Naive thymus-derived CD4-positive, alpha-beta T cell (primary cell): ENCODE results near the gene LEMD2. TPM values are rescaled to one million over a fixed set of nuclear protein-coding genes. Genes with fewer than 3 reads are reported as not detected.

Experiments used
- ATAC-seq: fragments of 150-1000 bp; cut with Tn5 transposase; 2 replicates; pipeline ENCODE4 v1.10.0; 2021; ENCODE audit warnings: mild to moderate bottlenecking, moderate library complexity
- CTCF ChIA-PET: fragments of 350-600 bp; sonication (Branson Sonifier 250); formaldehyde crosslinking; loops from one replicate; lab custom pipeline; 2021; ENCODE audit warnings: antibody characterized with exemption; lab: Charles Lee
- POLR2A ChIA-PET: fragments of 350-600 bp; sonication (Branson Sonifier 250); formaldehyde crosslinking; loops from one replicate; lab custom pipeline; 2021; ENCODE audit warnings: antibody characterized with exemption, inconsistent platforms; lab: Charles Lee
- DNase-seq, 9 donors: peaks; one replicate each; pipeline versions ENCODE4 v3.0.0 to v3.0.0-alpha.2; 2020 to 2022; ENCODE audit warnings: mixed read lengths in 1 of 9
- H3K27ac ChIP-seq: one replicate; pipeline ENCODE4 v1.7.0; 2013; ENCODE audit warnings: mild to moderate bottlenecking, low read depth, low read length, moderate library complexity
- H3K27me3 ChIP-seq, 2 donors: one replicate each; pipeline ENCODE4 v1.7.0; 2013; ENCODE audit warnings: low read length in 2 of 2, mild to moderate bottlenecking in 2 of 2, moderate library complexity in 2 of 2; ENCODE audit not compliant: control insufficient read depth in 2 of 2, insufficient read depth in 2 of 2
- H3K36me3 ChIP-seq, 3 experiments: 1 replicate in 2 of 3; 2 replicates in 1 of 3; pipeline ENCODE4 v1.7.0; 2013; ENCODE audit warnings: low read length in 3 of 3, mild to moderate bottlenecking in 3 of 3, moderate library complexity in 1 of 3; ENCODE audit not compliant: insufficient read depth in 3 of 3, control insufficient read depth in 2 of 3
- H3K4me1 ChIP-seq, 2 donors: one replicate each; pipeline ENCODE4 v1.7.0; 2013; ENCODE audit warnings: low read length in 2 of 2, mild to moderate bottlenecking in 2 of 2, moderate library complexity in 1 of 2; ENCODE audit not compliant: control insufficient read depth in 2 of 2, insufficient read depth in 2 of 2
- H3K4me3 ChIP-seq: 2 replicates; pipeline ENCODE4 v1.7.0; 2013; ENCODE audit warnings: mild to moderate bottlenecking, low read length
- H3K9me3 ChIP-seq, 3 experiments: 1 replicate in 2 of 3; 2 replicates in 1 of 3; pipeline ENCODE4 v1.7.0; 2013; ENCODE audit warnings: low read length in 3 of 3; ENCODE audit not compliant: control insufficient read depth in 2 of 3
- H3K27ac Mint-ChIP-seq, 9 donors: one replicate each; pipeline ENCODE4 v1.8.0; 2020 to 2022; ENCODE audit warnings: mixed read lengths in 9 of 9, mild to moderate bottlenecking in 8 of 9, moderate library complexity in 5 of 9, inconsistent platforms in 2 of 9
- H3K27me3 Mint-ChIP-seq, 5 donors: one replicate each; pipeline ENCODE4 v1.8.0; 2021 to 2022; ENCODE audit warnings: mixed read lengths in 5 of 5, mild to moderate bottlenecking in 1 of 5
- H3K36me3 Mint-ChIP-seq, 5 donors: one replicate each; pipeline ENCODE4 v1.8.0; 2020 to 2022; ENCODE audit warnings: mixed read lengths in 5 of 5, mild to moderate bottlenecking in 3 of 5, inconsistent platforms in 1 of 5
- H3K4me1 Mint-ChIP-seq, 7 donors: one replicate each; pipeline ENCODE4 v1.8.0; 2020 to 2022; ENCODE audit warnings: mixed read lengths in 7 of 7, mild to moderate bottlenecking in 3 of 7, inconsistent platforms in 1 of 7
- H3K4me3 Mint-ChIP-seq, 10 donors: one replicate each; pipeline ENCODE4 v1.8.0; 2020 to 2022; ENCODE audit warnings: mild to moderate bottlenecking in 10 of 10, mixed read lengths in 10 of 10, moderate library complexity in 6 of 10, inconsistent platforms in 2 of 10
- H3K9me3 Mint-ChIP-seq, 11 donors: one replicate each; pipeline ENCODE4 v1.8.0; 2020 to 2022; ENCODE audit warnings: mixed read lengths in 11 of 11, mild to moderate bottlenecking in 4 of 11, inconsistent platforms in 1 of 11, moderate library complexity in 1 of 11
- intact Hi-C, 2 donors: fragments of 100-400 bp; cut with micrococcal nuclease; formaldehyde crosslinking; loops; one replicate each; pipeline ENCODE4 v1.15.1; 2023
- polyA plus RNA-seq, 2 donors: library from polyadenylated mRNA; unstranded; fragments of 300-500 nt; fragmentation: Illumina TruSeq; gene quantifications; one replicate each; pipeline ENCODE4 v1.2.3, GENCODE V29; 2021
- total RNA-seq, 6 experiments: library from RNA in 5 of 6; stranded (reverse) in 5 of 6; gene quantifications; 1 replicate in 5 of 6; 2 replicates in 1 of 6; pipeline ENCODE4 v1.2.3 and lab custom pipeline; 2021 to 2026

The LEMD2 gene
- total and polyA plus RNA-seq, 7 experiments from 2014 or later = 27.0 to 124 (median 104) TPM

DNA sequence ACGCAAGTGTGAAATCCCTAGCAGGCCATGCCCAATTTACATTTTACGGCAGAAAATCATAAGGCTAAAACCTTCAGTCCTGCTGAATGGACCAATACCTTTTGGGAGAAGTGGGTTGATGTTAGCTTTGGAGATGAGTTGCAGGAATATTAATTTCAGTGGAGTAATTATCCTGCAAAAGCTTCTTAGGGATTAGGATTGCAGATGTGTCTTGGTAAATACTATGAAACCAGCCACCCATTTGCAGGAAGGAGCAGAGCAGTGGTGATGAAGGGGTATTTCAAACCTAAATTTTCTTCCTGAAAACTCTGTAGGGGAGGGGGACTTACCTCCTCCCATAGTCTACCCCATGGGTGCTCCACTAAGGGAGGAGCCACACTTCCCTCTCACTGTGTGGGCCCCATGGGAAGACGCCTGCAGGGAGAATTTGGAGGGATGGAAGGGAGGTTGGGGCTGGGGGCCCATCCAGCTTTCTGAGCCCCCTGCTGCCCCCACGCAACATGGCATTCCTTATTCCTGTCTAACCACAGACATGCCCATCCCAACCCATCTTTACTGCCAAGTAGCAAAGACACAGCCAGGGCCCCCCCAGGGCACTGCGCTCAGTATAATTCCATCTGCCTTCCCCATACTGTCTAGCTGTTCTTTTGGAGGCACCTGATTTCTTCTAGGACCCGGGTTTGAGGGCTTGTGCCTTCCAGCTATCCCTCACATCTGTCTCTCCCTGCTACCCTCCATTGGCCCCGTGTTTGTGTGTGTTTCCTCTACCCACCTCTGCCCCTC is 62.8 kb downstream of the LEMD2 start:
- H3K36me3 Mint-ChIP-seq = no peaks in the 10 kb centered on the region
- ChIA-PET CTCF (interaction anchor here (1.0 kb wide), 1 partner anchor 15 kb away, joined by 3 read pairs; the partner anchor contains the start of gene UQCC2), POLR2A (interaction anchor here (0.6 to 1.2 kb wide), 2 partner anchors 15 to 1339 kb away, joined by 3 to 5 read pairs; no protein-coding TSS in a partner anchor)
- no peak overlapping the region for H3K4me3 Mint-ChIP-seq
- H3K27me3 ChIP-seq = no peaks in the 10 kb centered on the region
- intact Hi-C loops = no loop called here
- H3K4me1 ChIP-seq = peaks cover 0 to 18% of the 10 kb centered on the region in 2 donors
- H3K9me3 Mint-ChIP-seq = no peaks in the 10 kb centered on the region
- ATAC-seq (no peak), DNase-seq (no peak)
- H3K27ac ChIP-seq = no peak overlapping the region
- peaks cover 9 to 37% (median 28%) of the 10 kb centered on the region in 7 donors for H3K4me1 Mint-ChIP-seq
- no peak overlapping the region for H3K4me3 ChIP-seq
- H3K27ac Mint-ChIP-seq = peak overlapping the region in 3 of 9 donors; percentile 61 to 82 (median 81)
- H3K9me3 ChIP-seq = no peaks in the 10 kb centered on the region
- peaks cover 0 to 36% (median 0%) of the 10 kb centered on the region in 5 donors for H3K27me3 Mint-ChIP-seq
- H3K36me3 ChIP-seq = no peaks in the 10 kb centered on the region

DNA sequence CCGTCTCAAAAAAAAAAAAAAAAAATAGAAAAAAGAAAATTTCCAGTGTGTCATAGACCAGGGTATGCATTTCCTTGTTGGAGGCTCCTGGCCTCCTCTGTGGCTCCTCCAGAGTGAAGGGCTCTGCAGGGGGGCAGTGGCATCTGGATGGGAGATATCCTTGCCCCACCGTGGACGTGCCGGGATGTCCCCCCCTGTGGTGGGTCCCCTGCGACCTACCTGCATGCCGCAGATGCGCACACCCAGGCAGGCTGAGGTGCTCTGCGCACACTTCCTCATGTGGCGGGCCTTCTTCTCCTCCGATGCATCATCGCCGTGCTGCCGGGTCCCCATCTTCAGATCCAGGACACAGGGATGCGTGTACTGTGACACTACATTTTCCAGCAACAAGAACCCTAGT is 63.7 kb downstream of the LEMD2 start:
- no peak for ATAC-seq
- no peak for DNase-seq
- no peaks in the 10 kb centered on the region for H3K9me3 ChIP-seq
- H3K36me3 ChIP-seq = no peaks in the 10 kb centered on the region
- no peaks in the 10 kb centered on the region for H3K27me3 ChIP-seq
- Mint-ChIP-seq H3K4me3 (peak overlapping the region in 1 of 10 donors; percentile 51), H3K9me3 (no peaks in the 10 kb centered on the region), H3K4me1 (peaks cover 9 to 37% (median 28%) of the 10 kb centered on the region in 7 donors), H3K27me3 (peaks cover 0 to 42% (median 3%) of the 10 kb centered on the region in 5 donors), H3K27ac (peak overlapping the region in 2 of 9 donors; percentile 71 to 81), H3K36me3 (no peaks in the 10 kb centered on the region)
- H3K4me1 ChIP-seq = peaks cover 0 to 18% of the 10 kb centered on the region in 2 donors
- no peak overlapping the region for H3K4me3 ChIP-seq
- intact Hi-C loops = no loop called here
- H3K27ac ChIP-seq = no peak overlapping the region
- CTCF ChIA-PET = interaction anchor here (0.8 to 1.9 kb wide), 3 partner anchors 12 to 140 kb away, joined by 3 to 5 read pairs (median 3); partner anchors contain the start of gene UQCC2
- POLR2A ChIA-PET = interaction anchor here (0.6 to 1.7 kb wide), 2 partner anchors 14 to 1339 kb away, joined by 3 to 8 read pairs; partner anchors contain the start of gene UQCC2

DNA sequence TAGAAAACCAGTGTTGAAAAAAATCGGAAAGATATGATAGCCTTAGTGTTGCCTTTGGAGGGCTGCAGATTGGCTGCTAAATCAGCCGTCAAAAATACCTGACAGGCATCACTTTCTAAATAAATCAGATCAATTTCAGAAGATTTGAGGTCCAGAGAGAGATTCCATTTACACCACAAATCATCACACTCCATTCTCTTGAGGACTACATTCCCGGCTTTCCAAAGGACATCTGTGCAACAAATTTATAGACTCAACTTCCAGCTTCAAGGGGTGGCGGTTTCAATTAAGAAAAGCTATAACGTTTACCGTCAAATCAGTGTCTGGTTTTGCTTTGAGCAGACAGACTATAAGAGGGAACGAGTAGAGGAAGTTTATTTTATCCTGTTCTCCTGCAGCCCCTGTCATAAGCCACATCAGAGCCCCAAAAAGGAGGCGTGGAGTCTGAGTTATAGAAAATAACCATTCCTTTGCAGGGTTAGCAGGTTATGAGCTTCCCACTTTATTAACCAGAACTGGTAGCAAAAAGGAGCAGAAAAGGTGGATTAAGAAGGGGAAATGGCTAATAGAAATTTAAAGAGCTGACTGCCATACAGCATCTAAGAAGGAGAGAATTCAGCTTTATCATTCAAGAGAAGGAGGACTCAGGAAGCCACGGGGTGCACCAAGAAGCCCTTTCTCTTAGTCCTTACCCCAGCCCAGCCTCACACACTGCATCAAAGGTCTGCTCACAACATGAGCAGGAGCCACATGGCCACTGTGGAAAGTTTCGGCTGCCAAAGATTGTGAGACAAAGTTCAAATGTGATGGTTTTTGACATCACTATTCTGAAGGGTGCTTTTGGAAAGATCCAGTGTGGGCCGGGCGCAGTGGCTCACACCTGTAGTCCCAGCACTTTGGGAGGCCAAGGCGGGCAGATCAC is 64.6 kb downstream of the LEMD2 start:
- Histone ChIP-seq H3K36me3 (no peaks in the 10 kb centered on the region), H3K27ac (peak overlapping the region; percentile 51), H3K27me3 (no peaks in the 10 kb centered on the region), H3K4me3 (no peak overlapping the region), H3K4me1 (peaks cover 0 to 18% of the 10 kb centered on the region in 2 donors), H3K9me3 (no peaks in the 10 kb centered on the region)
- H3K27me3 Mint-ChIP-seq = peaks cover 0 to 45% (median 5%) of the 10 kb centered on the region in 5 donors
- ChIA-PET POLR2A (interaction anchor here (1.1 to 1.7 kb wide), 5 partner anchors 9 to 104 kb away, joined by 3 to 8 read pairs (median 5); partner anchors contain the start of genes ITPR3 and UQCC2), CTCF (interaction anchor here (0.8 to 2.3 kb wide), 4 partner anchors 11 to 139 kb away, joined by 3 to 12 read pairs (median 6); partner anchors contain the start of gene UQCC2)
- ATAC-seq (peak; percentile 61), DNase-seq (peak in 7 of 9 donors; percentile 16 to 42 (median 34))
- intact Hi-C loops = no loop called here
- peaks cover 9 to 37% (median 28%) of the 10 kb centered on the region in 7 donors for H3K4me1 Mint-ChIP-seq
- peak overlapping the region in 8 of 9 donors; percentile 13 to 96 (median 80) for H3K27ac Mint-ChIP-seq
- H3K4me3 Mint-ChIP-seq = peak overlapping the region in 9 of 10 donors; percentile 59 to 81 (median 75)
- no peaks in the 10 kb centered on the region for H3K36me3 Mint-ChIP-seq
- no peaks in the 10 kb centered on the region for H3K9me3 Mint-ChIP-seq

- Histone ChIP-seq H3K4me1 (peaks cover 0 to 18% of the 10 kb centered on the region in 2 donors), H3K27ac (no peak overlapping the region), H3K9me3 (no peaks in the 10 kb centered on the region), H3K36me3 (no peaks in the 10 kb centered on the region), H3K4me3 (no peak overlapping the region), H3K27me3 (no peaks in the 10 kb centered on the region)
- POLR2A ChIA-PET = interaction anchor here (0.9 to 1.7 kb wide), 6 partner anchors 8 to 103 kb away, joined by 3 to 8 read pairs (median 4); partner anchors contain the start of genes ITPR3 and UQCC2
- no peak for ATAC-seq
- intact Hi-C loops = no loop called here
- H3K4me1 Mint-ChIP-seq = peaks cover 9 to 37% (median 28%) of the 10 kb centered on the region in 7 donors
- no peaks in the 10 kb centered on the region for H3K36me3 Mint-ChIP-seq
- CTCF ChIA-PET = interaction anchor here (0.6 to 2.3 kb wide), 5 partner anchors 10 to 452 kb away, joined by 3 to 12 read pairs (median 5); partner anchors contain the start of gene UQCC2
- peak overlapping the region in 8 of 9 donors; percentile 56 to 96 (median 81) for H3K27ac Mint-ChIP-seq
- peaks cover 0 to 46% (median 5%) of the 10 kb centered on the region in 5 donors for H3K27me3 Mint-ChIP-seq
- peak overlapping the region in 9 of 10 donors; percentile 59 to 81 (median 75) for H3K4me3 Mint-ChIP-seq
- DNase-seq = no peak
- H3K9me3 Mint-ChIP-seq = no peaks in the 10 kb centered on the region
These were observed 65.4 kb downstream of the LEMD2 start for GRCh38 chr6:33723371-33724085.

GRCh38 chr6:33722103-33722623 is 66.8 kb downstream of the LEMD2 start:
- Mint-ChIP-seq H3K4me1 (peaks cover 9 to 37% (median 28%) of the 10 kb centered on the region in 7 donors), H3K36me3 (no peaks in the 10 kb centered on the region), H3K27ac (no peak overlapping the region), H3K4me3 (no peak overlapping the region), H3K9me3 (peaks cover 0 to 2% (median 0%) of the 10 kb centered on the region in 11 donors), H3K27me3 (peaks cover 0 to 51% (median 5%) of the 10 kb centered on the region in 5 donors)
- DNase-seq = no peak
- ChIA-PET CTCF (interaction anchor here (0.6 to 2.3 kb wide), 4 partner anchors 11 to 1002 kb away, joined by 3 to 12 read pairs (median 8); partner anchors contain the start of gene UQCC2), POLR2A (interaction anchor here (0.9 to 1.0 kb wide), 2 partner anchors 11 to 22 kb away, joined by 3 to 4 read pairs; partner anchors contain the start of gene UQCC2)
- no peaks in the 10 kb centered on the region for H3K27me3 ChIP-seq
- no peak for ATAC-seq
- H3K4me1 ChIP-seq = peaks cover 0 to 18% of the 10 kb centered on the region in 2 donors
- no peak overlapping the region for H3K4me3 ChIP-seq
- no peak overlapping the region for H3K27ac ChIP-seq
- intact Hi-C loops = no loop called here
- no peaks in the 10 kb centered on the region for H3K9me3 ChIP-seq
- H3K36me3 ChIP-seq = no peaks in the 10 kb centered on the region
